D721Med (cell line): ENCODE measurements around the gene DYNLL2.
"Not testable (repeated sequence)": the region's sequence is repeated elsewhere in the genome, so short reads cannot be mapped to it uniquely, and the experiment has no call there.

ENCODE experiments used
- DNase-seq: peaks from one replicate; pipeline ENCODE4 v3.0.0; 2011; ENCODE audit warnings: low spot score; ENCODE audit not compliant: insufficient read length
- FAIRE-seq: peaks from 2 replicates; lab custom pipeline; 2011; peaks lifted over from hg19 to GRCh38; lab: Jason Lieb, UNC
- CTCF ChIP-seq: IDR thresholded peaks from 2 replicates; pipeline ENCODE4 v1.5.1; 2012; ENCODE audit warnings: mild to moderate bottlenecking, control low read depth; ENCODE audit not compliant: insufficient read depth; ENCODE audit errors: missing control alignments

DYNLL2 gene

DNA sequence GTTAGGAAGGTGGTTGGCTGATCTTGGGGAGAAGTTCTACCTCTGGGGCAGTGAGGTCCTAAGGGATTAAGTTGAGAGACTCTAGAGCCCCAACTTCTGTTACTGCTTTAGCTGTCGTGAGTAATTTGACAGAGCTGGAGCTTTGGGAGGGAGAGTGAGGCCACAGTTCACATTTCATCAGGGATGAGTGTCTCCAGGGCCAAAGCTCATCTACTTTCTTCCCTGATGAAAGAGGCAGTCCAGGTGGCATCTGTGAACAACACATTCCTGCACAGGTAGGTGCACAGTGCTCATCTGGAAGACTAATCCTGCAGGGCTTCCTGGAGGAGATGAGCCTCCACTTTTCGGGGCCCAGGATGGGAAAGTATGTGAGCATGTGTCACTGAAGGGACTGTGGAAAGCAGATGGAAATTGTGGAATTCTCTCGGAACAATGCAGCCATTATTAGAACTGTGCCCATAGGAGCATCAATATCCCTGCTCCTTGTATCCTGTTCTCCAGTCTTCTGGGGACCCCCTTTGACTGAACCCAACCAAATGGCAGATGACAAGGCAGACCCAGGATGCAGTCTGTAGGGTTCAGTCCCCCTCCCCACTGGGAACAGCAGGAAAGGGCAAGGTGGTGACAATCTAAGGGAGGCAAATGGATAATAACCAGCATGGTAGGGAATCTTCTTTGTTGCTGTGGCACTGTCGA, 9.0 kb downstream of the DYNLL2 start:
- no peak for FAIRE-seq
- DNase-seq = no peak
- no peak for TF ChIP-seq CTCF

DNA sequence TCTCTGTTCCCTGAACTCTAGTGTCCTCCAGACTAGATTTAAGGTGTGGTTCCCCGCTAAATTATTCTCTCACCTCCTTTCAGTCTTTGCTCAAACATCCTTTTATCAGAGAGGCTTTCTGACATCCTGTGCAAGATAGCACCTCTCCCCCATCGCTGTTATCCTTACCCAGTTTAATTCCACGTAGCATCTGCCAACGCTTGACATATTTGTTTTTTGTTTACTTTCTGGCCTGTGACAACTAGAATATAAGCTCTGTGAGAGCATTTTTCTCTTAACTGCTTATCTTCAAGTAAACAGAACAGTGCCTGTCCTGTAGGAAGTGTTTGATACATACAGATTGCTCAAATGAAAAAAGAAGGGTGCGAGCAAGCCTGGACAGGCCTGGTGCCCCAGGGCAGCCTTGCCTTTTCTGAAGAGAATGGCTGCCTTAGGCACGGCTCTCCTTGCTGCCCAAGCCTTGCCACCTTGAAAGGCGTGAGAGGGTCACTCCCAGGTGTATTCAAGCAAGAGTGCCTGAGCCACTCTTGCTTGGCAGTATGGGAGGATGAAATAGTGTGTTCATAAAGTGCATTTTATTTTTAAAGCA, 9.7 kb downstream of the DYNLL2 start:
- FAIRE-seq = no peak
- DNase-seq = no peak
- no peak for TF ChIP-seq CTCF

DNA sequence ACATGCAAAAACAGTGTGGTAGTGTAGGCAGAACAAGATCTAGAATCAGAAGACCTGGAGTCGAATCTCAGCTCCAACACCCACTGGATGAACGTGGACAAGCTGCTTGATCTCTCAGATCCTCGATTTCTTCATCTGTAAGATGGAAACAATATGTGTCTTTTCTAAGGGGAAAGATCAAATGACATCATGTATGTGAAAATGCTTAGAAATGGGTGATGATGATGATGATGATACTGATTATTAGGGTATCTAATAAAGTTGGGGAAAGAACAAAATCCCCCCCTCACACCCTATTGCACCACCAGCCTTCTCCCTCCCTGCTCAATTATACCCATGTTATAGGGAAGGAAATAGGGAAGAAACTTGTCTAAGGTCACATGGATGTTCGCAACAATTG, 10.9 kb downstream of the DYNLL2 start:
- no peak for TF ChIP-seq CTCF
- FAIRE-seq (no peak), DNase-seq (no peak)

DNA sequence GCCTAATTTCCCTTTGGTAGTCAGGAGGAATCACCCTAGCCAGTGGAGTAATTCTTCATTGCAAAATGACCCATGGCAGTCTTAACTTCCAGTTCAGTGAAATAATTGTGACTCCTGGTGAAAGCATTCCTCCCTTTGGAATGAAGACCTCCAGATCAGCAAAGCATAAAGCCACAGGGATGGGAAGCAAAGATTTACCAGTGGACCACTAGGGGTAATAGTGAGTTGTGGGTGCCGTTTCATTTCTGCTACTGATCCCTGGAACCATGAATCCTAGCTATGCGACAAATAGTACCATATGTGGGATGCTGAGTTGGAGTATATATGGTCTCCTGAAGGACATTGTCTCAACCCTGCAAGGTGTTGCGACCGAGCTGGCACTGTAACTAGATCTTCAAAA, 13.7 kb downstream of the DYNLL2 start:
- FAIRE-seq = no peak

DNA sequence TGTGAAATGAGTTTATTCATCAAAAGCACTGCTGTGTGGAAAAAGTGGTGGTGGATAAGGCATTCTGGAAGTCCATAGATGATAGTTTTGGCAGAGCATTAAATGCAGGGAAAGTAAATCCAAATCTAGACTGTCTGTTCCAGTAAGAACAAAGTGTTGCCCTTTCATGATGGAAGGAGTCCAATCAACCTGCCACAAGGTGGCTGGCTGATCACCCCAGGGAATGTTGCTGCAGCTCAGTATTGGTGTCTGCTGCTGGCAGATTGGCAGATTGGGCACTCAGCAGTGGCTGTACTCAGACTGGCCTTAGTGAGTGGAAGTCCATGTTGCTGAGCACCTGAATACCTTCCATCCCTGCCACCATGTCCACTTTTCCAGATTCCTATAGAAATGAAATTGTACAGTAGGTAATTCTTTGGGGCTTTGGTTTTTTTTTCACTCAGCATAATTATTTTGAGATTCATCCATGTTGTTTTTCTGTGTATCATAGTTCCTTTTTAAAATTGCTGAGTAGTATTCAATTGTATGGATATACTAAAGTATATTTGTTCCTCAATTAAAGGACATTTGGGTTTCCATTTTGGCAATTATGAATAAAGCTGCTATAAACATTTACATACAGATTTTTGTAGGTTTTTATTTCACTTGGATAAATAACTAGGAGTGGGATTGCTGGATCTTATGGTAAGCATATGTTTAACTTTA, 14.3 kb downstream of the DYNLL2 start:
- TF ChIP-seq CTCF = no peak
- DNase-seq = no peak
- FAIRE-seq = no peak

More for the DNA sequence above, 13.7 kb downstream of the DYNLL2 start:
- no peak for DNase-seq
- no peak for TF ChIP-seq CTCF

DNA sequence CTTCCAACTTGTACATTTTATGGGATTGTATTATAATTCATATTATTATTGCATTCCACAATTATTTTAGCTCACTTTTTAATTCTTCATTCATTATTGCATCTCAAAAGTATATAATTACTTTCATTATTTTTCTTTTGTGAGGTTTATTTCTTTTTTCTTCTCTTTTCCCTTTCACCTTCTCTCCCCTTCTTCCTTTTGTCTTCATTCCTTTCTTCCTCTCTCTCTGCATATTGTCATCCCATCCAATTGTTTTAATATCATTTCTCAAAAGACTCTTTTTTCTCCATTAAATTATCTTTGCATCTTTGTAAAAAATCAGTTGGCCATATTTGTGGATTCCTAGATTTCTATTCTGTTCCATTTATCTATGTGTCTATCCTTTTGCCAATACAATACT, 17.3 kb downstream of the DYNLL2 start:
- no peak for DNase-seq
- no peak for FAIRE-seq
- no peak for TF ChIP-seq CTCF

DNA sequence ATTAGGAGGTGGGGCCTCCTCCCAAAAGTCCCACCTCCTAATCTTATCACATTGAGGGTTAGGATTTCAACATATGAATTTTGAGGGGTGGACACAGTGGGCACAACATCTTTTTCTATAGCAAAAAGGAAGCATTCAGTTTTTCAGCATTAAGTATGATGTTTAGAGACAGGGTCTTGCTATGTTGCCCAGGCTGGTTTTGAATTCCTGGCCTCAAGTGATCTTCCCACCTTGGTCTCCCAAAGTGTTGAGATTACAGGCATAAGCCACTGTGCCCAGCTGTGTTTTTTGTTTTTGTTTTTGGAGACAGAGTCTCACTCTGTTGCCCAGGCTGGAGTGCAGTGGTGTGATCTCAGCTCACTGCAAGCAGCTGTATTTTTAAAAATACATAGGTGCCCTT, 18.7 kb downstream of the DYNLL2 start:
- FAIRE-seq, DNase-seq: not testable (repeated sequence)
